Measurements from ENCODE around the gene PRM3. TPM values are rescaled to one million over a fixed set of nuclear protein-coding genes. Genes with fewer than 3 reads are reported as not detected.

The PRM3 gene
- polyA plus RNA-seq, 1 donor (not counting 4 experiments of a cell fraction or from before 2014, with no cell fraction given): not detected

DNA sequence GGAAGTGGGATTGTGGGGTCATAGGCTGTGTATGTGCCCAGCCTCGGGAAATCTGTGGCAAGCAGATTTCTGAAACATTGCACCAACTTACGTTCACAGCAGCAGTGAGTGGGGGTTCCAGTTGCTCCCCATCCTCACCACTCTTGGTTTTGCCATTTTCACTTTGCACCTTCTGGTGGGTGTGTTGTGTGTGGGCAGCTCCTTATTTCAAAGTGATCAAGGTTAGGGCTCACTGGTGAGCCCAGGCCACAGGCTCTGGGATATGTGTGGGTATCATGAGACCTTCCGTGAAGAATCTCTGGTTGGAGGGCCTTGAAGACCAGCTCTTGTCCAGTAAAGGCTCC is 37.2 kb upstream of the PRM3 start:
- no peak overlapping the region for H3K4me2 ChIP-seq (ENCODE audit: control insufficient read depth, extremely low read depth, insufficient read depth, low read depth, low read length)
- no peaks in the 10 kb centered on the region for H3K79me2 ChIP-seq (ENCODE audit: control insufficient read depth, insufficient read depth, low read length)
- no peaks in the 10 kb centered on the region for H3K9me3 ChIP-seq (ENCODE audit: control insufficient read depth, low read depth, low read length)
- DNase-seq (ENCODE audit: low read depth, low spot score): no peak
- no peak overlapping the region for H2AFZ ChIP-seq (ENCODE audit: control insufficient read depth, low read length)
- no peak overlapping the region for H3K4me3 ChIP-seq (ENCODE audit: control insufficient read depth in 2 of 3, extremely low read depth in 1 of 3, insufficient read depth in 2 of 3, low read depth in 1 of 3, low read length in 3 of 3)
- TF ChIP-seq EZH2 (IDR thresholded peaks at IDR 0.05; ENCODE audit: low read length): no peak
- TF ChIP-seq, protein P1, sequence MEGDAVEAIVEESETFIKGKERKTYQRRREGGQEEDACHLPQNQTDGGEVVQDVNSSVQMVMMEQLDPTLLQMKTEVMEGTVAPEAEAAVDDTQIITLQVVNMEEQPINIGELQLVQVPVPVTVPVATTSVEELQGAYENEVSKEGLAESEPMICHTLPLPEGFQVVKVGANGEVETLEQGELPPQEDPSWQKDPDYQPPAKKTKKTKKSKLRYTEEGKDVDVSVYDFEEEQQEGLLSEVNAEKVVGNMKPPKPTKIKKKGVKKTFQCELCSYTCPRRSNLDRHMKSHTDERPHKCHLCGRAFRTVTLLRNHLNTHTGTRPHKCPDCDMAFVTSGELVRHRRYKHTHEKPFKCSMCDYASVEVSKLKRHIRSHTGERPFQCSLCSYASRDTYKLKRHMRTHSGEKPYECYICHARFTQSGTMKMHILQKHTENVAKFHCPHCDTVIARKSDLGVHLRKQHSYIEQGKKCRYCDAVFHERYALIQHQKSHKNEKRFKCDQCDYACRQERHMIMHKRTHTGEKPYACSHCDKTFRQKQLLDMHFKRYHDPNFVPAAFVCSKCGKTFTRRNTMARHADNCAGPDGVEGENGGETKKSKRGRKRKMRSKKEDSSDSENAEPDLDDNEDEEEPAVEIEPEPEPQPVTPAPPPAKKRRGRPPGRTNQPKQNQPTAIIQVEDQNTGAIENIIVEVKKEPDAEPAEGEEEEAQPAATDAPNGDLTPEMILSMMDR (optimal IDR thresholded peaks at IDR 0.05 in 1 of 3, IDR thresholded peaks at IDR 0.05 in 1 of 3, conservative IDR thresholded peaks at IDR 0.05 in 1 of 3; ENCODE audit: extremely low read depth in 1 of 3, insufficient read depth in 2 of 3, low read length in 3 of 3): no peak
- peaks cover 8% of the 10 kb centered on the region for H3K4me1 ChIP-seq (ENCODE audit: control insufficient read depth, extremely low read depth, insufficient read depth, low read length)
- no peak overlapping the region for H3K27ac ChIP-seq (ENCODE audit: control insufficient read depth, insufficient read depth, low read length)
- H3K9ac ChIP-seq (ENCODE audit: control insufficient read depth, extremely low read depth, insufficient read depth, low read length): no peak overlapping the region
- FAIRE-seq: no peak
- no peaks in the 10 kb centered on the region for H3K9me1 ChIP-seq (ENCODE audit: control insufficient read depth, extremely low read depth, insufficient read depth, low read length)
- H3K27me3 ChIP-seq (ENCODE audit: control insufficient read depth, extremely low read depth, insufficient read depth, low read length): no peaks in the 10 kb centered on the region
- dilution Hi-C loops (cut with MboI; ENCODE audit: extremely low pct_ligation_motif_present, low sequenced_read_pairs): no loop called here
- no peaks in the 10 kb centered on the region for H4K20me1 ChIP-seq (ENCODE audit: control insufficient read depth, extremely low read depth, insufficient read depth, low read length)
- H3K36me3 ChIP-seq (ENCODE audit: control insufficient read depth in 2 of 2, extremely low read depth in 1 of 2, insufficient read depth in 2 of 2, low read length in 2 of 2): no peaks in the 10 kb centered on the region

DNA sequence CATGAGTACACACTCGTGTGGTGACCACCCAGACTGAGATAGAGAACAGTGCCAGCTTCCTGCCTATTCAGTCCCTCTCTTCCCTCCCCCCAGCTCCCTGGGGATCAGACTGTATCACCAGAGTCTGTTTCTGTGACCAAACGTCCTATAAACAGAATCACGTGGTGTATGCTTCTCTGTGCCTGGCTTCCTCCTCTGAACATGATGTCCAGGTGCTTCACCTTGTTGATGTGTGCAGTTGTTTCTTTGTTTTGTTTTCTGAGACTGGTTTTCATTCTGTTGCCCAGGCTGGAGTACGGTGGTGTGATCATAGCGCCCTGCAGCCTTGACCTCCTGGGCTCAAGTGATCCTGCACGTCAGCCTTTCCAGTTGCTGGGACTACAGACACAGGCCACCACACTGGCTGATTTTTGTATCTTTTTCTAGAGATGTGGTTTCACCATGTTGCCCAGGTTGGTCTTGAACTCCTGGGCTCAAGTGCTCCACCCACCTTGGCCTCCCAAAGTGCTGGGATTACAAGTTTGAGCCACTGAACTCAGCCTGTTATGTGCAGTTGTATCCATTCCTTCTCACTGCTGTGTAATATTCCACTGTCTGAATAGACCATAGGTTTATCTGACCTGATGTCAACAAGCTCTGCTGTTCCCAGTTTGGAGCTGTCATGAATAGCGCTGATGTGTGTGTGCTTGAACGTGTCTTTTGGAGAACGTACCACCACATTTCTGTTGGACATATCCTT is 36.6 kb upstream of the PRM3 start:
- TF ChIP-seq EZH2 (IDR thresholded peaks at IDR 0.05; ENCODE audit: low read length): no peak
- TF ChIP-seq, protein P1 (optimal IDR thresholded peaks at IDR 0.05 in 1 of 3, IDR thresholded peaks at IDR 0.05 in 1 of 3, conservative IDR thresholded peaks at IDR 0.05 in 1 of 3; ENCODE audit: extremely low read depth in 1 of 3, insufficient read depth in 2 of 3, low read length in 3 of 3): no peak
- Histone ChIP-seq H3K9me1 (ENCODE audit: control insufficient read depth, extremely low read depth, insufficient read depth, low read length) (no peaks in the 10 kb centered on the region), H4K20me1 (ENCODE audit: control insufficient read depth, extremely low read depth, insufficient read depth, low read length) (no peaks in the 10 kb centered on the region), H3K9me3 (ENCODE audit: control insufficient read depth, low read depth, low read length) (no peaks in the 10 kb centered on the region), H3K27me3 (ENCODE audit: control insufficient read depth, extremely low read depth, insufficient read depth, low read length) (no peaks in the 10 kb centered on the region), H3K36me3 (ENCODE audit: control insufficient read depth in 2 of 2, extremely low read depth in 1 of 2, insufficient read depth in 2 of 2, low read length in 2 of 2) (no peaks in the 10 kb centered on the region), H3K4me1 (ENCODE audit: control insufficient read depth, extremely low read depth, insufficient read depth, low read length) (peaks cover 8% of the 10 kb centered on the region), H3K79me2 (ENCODE audit: control insufficient read depth, insufficient read depth, low read length) (no peaks in the 10 kb centered on the region), H2AFZ (ENCODE audit: control insufficient read depth, low read length) (no peak overlapping the region), H3K4me2 (ENCODE audit: control insufficient read depth, extremely low read depth, insufficient read depth, low read depth, low read length) (no peak overlapping the region), H3K9ac (ENCODE audit: control insufficient read depth, extremely low read depth, insufficient read depth, low read length) (no peak overlapping the region), H3K27ac (ENCODE audit: control insufficient read depth, insufficient read depth, low read length) (no peak overlapping the region), H3K4me3 (ENCODE audit: control insufficient read depth in 2 of 3, extremely low read depth in 1 of 3, insufficient read depth in 2 of 3, low read depth in 1 of 3, low read length in 3 of 3) (no peak overlapping the region)
- dilution Hi-C loops (cut with MboI; ENCODE audit: extremely low pct_ligation_motif_present, low sequenced_read_pairs): no loop called here
- FAIRE-seq: no peak
- DNase-seq (ENCODE audit: low read depth, low spot score): no peak

Measured in keratinocyte (primary cell).